ENCODE measurements around the gene GIGYF2.
A peak's percentile ranks its signal among the peaks of the same experiment; 100 is the strongest.
"Not testable (repeated sequence)": the region's sequence is repeated elsewhere in the genome, so short reads cannot be mapped to it uniquely, and the experiment has no call there.

The GIGYF2 gene

GRCh38 chr2:232674491-232674890, 22.6 kb upstream of the GIGYF2 start:
- DNase-seq (ENCODE audit: low read depth) = no peak
- H3K4me3 ChIP-seq (ENCODE audit: low read depth, low read length) = no peak overlapping the region
- in situ Hi-C loops (cut with HindIII; ENCODE audit: low sequenced_read_pairs) = loop anchor here (5.0 kb wide), 1 partner anchor 82 kb away; no protein-coding TSS in a partner anchor
- TF ChIP-seq, protein P1, sequence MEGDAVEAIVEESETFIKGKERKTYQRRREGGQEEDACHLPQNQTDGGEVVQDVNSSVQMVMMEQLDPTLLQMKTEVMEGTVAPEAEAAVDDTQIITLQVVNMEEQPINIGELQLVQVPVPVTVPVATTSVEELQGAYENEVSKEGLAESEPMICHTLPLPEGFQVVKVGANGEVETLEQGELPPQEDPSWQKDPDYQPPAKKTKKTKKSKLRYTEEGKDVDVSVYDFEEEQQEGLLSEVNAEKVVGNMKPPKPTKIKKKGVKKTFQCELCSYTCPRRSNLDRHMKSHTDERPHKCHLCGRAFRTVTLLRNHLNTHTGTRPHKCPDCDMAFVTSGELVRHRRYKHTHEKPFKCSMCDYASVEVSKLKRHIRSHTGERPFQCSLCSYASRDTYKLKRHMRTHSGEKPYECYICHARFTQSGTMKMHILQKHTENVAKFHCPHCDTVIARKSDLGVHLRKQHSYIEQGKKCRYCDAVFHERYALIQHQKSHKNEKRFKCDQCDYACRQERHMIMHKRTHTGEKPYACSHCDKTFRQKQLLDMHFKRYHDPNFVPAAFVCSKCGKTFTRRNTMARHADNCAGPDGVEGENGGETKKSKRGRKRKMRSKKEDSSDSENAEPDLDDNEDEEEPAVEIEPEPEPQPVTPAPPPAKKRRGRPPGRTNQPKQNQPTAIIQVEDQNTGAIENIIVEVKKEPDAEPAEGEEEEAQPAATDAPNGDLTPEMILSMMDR (IDR thresholded peaks at IDR 0.05; ENCODE audit: low read depth, low read length, missing control alignments) = no peak

DNA sequence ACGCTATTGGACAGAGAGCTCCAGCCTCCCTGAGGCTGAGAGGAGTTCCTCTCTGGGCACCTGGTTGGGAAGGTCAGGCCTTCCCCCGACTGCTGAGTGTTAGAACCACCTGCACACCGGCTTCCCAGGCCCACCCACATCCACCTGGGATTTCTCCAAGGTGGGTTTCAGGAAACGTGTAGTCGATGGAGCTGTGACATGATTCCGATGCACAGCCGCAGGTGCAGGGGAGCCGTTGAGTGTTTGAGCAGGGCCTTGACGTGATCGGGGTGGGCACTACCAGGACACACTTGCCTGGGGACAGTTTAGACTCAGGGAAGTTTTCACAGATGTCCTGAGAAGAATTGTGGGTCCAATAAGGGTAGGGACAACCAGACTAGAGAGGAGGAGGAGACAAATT, 21.8 kb upstream of the GIGYF2 start:
- H3K4me3 ChIP-seq (ENCODE audit: low read depth, low read length) = no peak overlapping the region
- in situ Hi-C loops (cut with HindIII; ENCODE audit: low sequenced_read_pairs) = no loop called here
- DNase-seq (ENCODE audit: low read depth) = no peak
- TF ChIP-seq, protein P1 (IDR thresholded peaks at IDR 0.05; ENCODE audit: low read depth, low read length, missing control alignments) = no peak

GRCh38 chr2:232680006-232680405, 17.1 kb upstream of the GIGYF2 start:
- in situ Hi-C loops (cut with HindIII; ENCODE audit: low sequenced_read_pairs) = no loop called here
- no peak overlapping the region for H3K4me3 ChIP-seq (ENCODE audit: low read depth, low read length)
- TF ChIP-seq, protein P1 (IDR thresholded peaks at IDR 0.05; ENCODE audit: low read depth, low read length, missing control alignments) = no peak
- no peak for DNase-seq (ENCODE audit: low read depth)

- TF ChIP-seq, protein P1 (IDR thresholded peaks at IDR 0.05; ENCODE audit: low read depth, low read length, missing control alignments) = no peak
- in situ Hi-C loops (cut with HindIII; ENCODE audit: low sequenced_read_pairs) = no loop called here
- H3K4me3 ChIP-seq (ENCODE audit: low read depth, low read length) = no peak overlapping the region
- no peak for DNase-seq (ENCODE audit: low read depth)
These were observed 15.6 kb upstream of the GIGYF2 start for GRCh38 chr2:232681527-232681926.

DNA sequence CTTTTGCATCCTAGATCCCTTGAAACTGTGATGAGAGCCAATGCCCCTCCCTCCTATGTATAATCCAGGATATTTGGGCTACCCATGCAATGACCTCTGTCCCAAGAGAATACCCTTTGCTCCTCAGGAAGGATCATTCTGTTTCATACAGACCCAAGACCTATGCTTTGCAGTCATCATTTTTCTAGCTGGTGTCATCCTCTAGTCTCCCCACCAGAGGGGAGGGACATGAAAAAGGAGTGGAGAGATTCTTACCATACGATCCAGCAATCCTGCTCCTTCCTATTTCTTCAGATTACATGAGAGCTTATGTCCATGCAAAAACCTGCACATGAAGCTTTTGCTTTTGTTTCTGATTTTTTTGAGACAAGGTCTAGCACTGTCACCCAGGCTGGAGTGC, 13.8 kb upstream of the GIGYF2 start:
- H3K4me3 ChIP-seq (ENCODE audit: low read depth, low read length) = no peak overlapping the region
- in situ Hi-C loops (cut with HindIII; ENCODE audit: low sequenced_read_pairs) = no loop called here
- TF ChIP-seq, protein P1 (IDR thresholded peaks at IDR 0.05; ENCODE audit: low read depth, low read length, missing control alignments) = peak; percentile 5
- no peak for DNase-seq (ENCODE audit: low read depth)

DNA sequence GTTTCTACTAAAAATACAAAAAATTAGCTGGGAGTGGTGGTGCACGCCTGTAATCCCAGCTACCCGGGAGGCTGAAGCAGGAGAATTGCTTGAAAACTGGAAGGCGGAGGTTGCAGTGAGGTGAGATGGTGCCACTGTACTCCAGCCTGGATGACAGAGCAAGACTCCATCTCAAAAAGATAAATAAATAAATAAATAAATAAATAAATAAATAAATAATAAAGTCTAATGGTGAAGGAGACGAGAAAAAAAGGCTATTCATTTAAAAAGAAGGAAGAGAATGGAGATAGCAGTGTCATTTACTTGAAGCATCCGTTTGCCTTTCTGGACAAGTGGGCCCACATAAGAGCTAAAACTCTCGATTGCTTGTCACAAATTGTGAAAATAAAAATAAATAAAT, 11.7 kb upstream of the GIGYF2 start:
- in situ Hi-C loops (cut with HindIII; ENCODE audit: low sequenced_read_pairs) = loop anchor here (5.0 kb wide), 1 partner anchor 42 kb away; no protein-coding TSS in a partner anchor

DNA sequence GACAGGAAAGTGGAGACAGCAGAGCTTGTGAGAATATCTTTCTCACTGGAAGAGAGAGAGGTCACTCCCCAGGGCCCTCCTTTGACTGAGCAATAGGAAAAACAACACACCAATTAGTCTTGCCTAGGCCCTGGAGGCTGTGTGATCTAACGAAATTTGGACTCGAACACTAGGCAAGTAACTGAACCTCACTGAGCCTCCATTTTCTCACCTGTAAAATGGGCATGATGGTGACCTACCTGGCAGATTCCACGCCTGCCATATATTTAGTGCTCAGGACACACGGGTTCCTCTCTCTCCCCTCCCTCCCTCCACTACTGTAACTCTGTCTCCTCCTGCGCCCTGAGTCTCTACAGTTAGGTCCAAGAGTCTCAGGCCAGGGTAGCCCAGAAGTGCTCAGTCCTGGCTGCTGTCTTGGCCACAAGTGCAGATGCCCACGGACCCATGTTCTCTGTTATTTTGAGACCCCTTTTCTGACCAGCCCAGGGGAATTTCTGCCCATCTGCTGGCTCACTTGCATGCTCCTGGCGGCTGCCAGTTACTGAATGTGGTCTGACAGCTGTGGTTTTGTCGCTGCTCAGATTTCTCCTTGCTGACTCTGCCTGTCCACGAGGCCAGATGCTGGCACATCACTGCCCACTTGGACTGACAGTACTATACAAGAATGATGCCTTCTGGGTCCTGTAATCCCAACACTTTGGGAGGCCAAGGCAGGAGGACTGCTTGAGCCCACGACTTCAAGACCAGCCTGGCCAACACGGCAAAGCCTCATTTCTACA, 9.6 kb upstream of the GIGYF2 start:
- in situ Hi-C loops (cut with HindIII; ENCODE audit: low sequenced_read_pairs) = loop anchor here (5.0 kb wide), 1 partner anchor 40 kb away; no protein-coding TSS in a partner anchor
- TF ChIP-seq, protein P1 (IDR thresholded peaks at IDR 0.05; ENCODE audit: low read depth, low read length, missing control alignments) = no peak
- H3K4me3 ChIP-seq (ENCODE audit: low read depth, low read length) = no peak overlapping the region
- DNase-seq (ENCODE audit: low read depth) = no peak

More for the DNA sequence above, 11.7 kb upstream of the GIGYF2 start:
- H3K4me3 ChIP-seq (ENCODE audit: low read depth, low read length); DNase-seq (ENCODE audit: low read depth): not testable (repeated sequence)
